ENCODE measurements around the gene CHRNA5. TPM values are rescaled to one million over a fixed set of nuclear protein-coding genes. Genes with fewer than 3 reads are reported as not detected.

Gene CHRNA5
- polyA plus RNA-seq, 3 donors: 0.19 TPM; not detected in 2

DNA sequence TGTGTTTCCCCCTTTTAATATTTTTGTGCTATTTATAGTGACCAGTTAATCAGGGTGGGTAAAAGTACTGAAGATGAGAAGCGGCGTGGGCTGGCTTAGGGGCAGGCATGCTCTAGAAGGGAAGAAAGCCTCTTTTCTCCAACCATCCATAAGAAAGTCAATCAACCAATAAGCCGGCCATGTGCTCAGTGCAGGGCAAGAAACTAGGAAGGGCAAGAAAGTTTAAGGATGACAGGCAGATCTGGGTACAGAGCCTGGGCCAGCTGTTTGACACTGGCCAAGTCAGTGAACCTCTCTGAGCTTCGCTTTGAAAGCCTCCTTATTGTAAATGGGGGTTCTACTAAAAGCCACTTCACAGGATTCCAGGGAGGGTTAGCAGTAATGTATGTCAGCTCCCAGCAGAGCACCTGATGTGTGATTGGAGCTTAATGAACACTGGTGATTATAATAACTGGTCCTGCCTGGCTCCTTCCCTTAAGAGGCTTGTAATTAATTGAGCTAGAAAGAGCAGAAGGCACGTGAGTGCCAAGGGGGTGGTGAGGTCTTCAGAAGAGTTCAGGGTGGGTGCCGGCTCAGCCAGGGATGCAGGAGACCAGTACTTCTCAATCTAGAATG lies 61.2 kb downstream of the CHRNA5 start:
- H4K20me1 ChIP-seq (ENCODE audit: insufficient read depth, low read length): no peaks in the 10 kb centered on the region
- intact Hi-C loops (cut with micrococcal nuclease): no loop called here
- TF ChIP-seq, protein P1, sequence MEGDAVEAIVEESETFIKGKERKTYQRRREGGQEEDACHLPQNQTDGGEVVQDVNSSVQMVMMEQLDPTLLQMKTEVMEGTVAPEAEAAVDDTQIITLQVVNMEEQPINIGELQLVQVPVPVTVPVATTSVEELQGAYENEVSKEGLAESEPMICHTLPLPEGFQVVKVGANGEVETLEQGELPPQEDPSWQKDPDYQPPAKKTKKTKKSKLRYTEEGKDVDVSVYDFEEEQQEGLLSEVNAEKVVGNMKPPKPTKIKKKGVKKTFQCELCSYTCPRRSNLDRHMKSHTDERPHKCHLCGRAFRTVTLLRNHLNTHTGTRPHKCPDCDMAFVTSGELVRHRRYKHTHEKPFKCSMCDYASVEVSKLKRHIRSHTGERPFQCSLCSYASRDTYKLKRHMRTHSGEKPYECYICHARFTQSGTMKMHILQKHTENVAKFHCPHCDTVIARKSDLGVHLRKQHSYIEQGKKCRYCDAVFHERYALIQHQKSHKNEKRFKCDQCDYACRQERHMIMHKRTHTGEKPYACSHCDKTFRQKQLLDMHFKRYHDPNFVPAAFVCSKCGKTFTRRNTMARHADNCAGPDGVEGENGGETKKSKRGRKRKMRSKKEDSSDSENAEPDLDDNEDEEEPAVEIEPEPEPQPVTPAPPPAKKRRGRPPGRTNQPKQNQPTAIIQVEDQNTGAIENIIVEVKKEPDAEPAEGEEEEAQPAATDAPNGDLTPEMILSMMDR (IDR thresholded peaks at IDR 0.05): no peak
- peaks cover 8 to 18% of the 10 kb centered on the region in 2 donors for H3K27me3 ChIP-seq (ENCODE audit: control insufficient read depth in 2 of 2, insufficient read depth in 2 of 2, low read length in 2 of 2)
- no peaks in the 10 kb centered on the region for H3K4me1 ChIP-seq (ENCODE audit: control insufficient read depth in 1 of 2, insufficient read depth in 2 of 2, low read length in 2 of 2)
- no peak overlapping the region for H3K9ac ChIP-seq (ENCODE audit: insufficient read depth, low read length, poor library complexity, severe bottlenecking)
- no peak overlapping the region for H2AFZ ChIP-seq (ENCODE audit: insufficient read depth, low read depth, low read length, poor library complexity, severe bottlenecking)
- no peak overlapping the region for H3K4me3 ChIP-seq (replicated peaks in 1 of 3; ENCODE audit: low read depth in 2 of 3, low read length in 3 of 3)
- H3K79me2 ChIP-seq (ENCODE audit: insufficient read depth, low read length): no peaks in the 10 kb centered on the region
- H3K4me2 ChIP-seq (replicated peaks; ENCODE audit: extremely low read depth, low read length, poor library complexity, severe bottlenecking): no peak overlapping the region
- peaks cover 0 to 3% of the 10 kb centered on the region in 2 donors for H3K36me3 Mint-ChIP-seq
- H3K4me1 Mint-ChIP-seq: no peaks in the 10 kb centered on the region
- peaks cover 0 to 3% (median 0%) of the 10 kb centered on the region in 7 donors for H3K9me3 Mint-ChIP-seq
- H3K9me3 ChIP-seq (replicated peaks in 1 of 2; ENCODE audit: control insufficient read depth in 1 of 2, insufficient read depth in 1 of 2, low read length in 2 of 2): peaks cover 0 to 6% of the 10 kb centered on the region in 2 donors
- H3K27me3 Mint-ChIP-seq (ENCODE audit: low read depth in 3 of 3): peaks cover 28 to 35% (median 28%) of the 10 kb centered on the region in 3 donors
- no peak overlapping the region for H3K27ac Mint-ChIP-seq
- H3K36me3 ChIP-seq (replicated peaks in 1 of 2; ENCODE audit: control insufficient read depth in 1 of 2, insufficient read depth in 2 of 2, low read length in 2 of 2): no peaks in the 10 kb centered on the region
- WGBS (ENCODE audit: insufficient coverage): 88% methylated on average over 2 of the region's 6 CpGs
- no peak overlapping the region for H3K27ac ChIP-seq (ENCODE audit: low read depth in 1 of 2, low read length in 2 of 2)
- DNase-seq: no peak
- no peak overlapping the region for H3K4me3 Mint-ChIP-seq

DNA sequence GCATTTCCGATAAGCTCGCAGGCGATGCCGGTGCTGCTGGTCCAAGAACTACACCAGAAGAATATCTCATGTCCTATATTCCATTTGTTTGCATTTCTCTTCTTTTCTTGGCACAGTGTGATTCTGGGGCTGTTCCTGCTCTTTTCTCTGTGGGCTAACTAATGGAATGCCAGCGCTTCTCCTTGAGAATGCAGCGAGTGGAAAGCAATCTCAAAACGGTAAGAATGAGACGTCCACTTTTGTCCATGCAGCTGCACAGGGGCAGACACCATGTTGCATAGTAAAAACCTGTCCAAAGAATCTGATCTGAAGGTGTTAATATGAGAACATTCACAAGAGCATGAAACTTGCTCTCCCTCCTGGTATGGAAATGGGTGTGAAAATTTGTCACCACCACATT lies 62.0 kb downstream of the CHRNA5 start:
- Histone ChIP-seq H3K79me2 (ENCODE audit: insufficient read depth, low read length) (no peaks in the 10 kb centered on the region), H3K9ac (ENCODE audit: insufficient read depth, low read length, poor library complexity, severe bottlenecking) (no peak overlapping the region), H4K20me1 (ENCODE audit: insufficient read depth, low read length) (no peaks in the 10 kb centered on the region), H3K4me2 (replicated peaks; ENCODE audit: extremely low read depth, low read length, poor library complexity, severe bottlenecking) (no peak overlapping the region), H3K4me1 (ENCODE audit: control insufficient read depth in 1 of 2, insufficient read depth in 2 of 2, low read length in 2 of 2) (no peaks in the 10 kb centered on the region), H3K36me3 (replicated peaks in 1 of 2; ENCODE audit: control insufficient read depth in 1 of 2, insufficient read depth in 2 of 2, low read length in 2 of 2) (no peaks in the 10 kb centered on the region), H3K4me3 (replicated peaks in 1 of 3; ENCODE audit: low read depth in 2 of 3, low read length in 3 of 3) (no peak overlapping the region), H2AFZ (ENCODE audit: insufficient read depth, low read depth, low read length, poor library complexity, severe bottlenecking) (no peak overlapping the region), H3K27ac (ENCODE audit: low read depth in 1 of 2, low read length in 2 of 2) (no peak overlapping the region), H3K27me3 (ENCODE audit: control insufficient read depth in 2 of 2, insufficient read depth in 2 of 2, low read length in 2 of 2) (peaks cover under 1 to 10% of the 10 kb centered on the region in 2 donors), H3K9me3 (replicated peaks in 1 of 2; ENCODE audit: control insufficient read depth in 1 of 2, insufficient read depth in 1 of 2, low read length in 2 of 2) (no peaks in the 10 kb centered on the region)
- H3K36me3 Mint-ChIP-seq: no peaks in the 10 kb centered on the region
- H3K4me3 Mint-ChIP-seq: no peak overlapping the region
- 100% methylated on average over 2 of the region's 8 CpGs for WGBS (ENCODE audit: insufficient coverage)
- intact Hi-C loops (cut with micrococcal nuclease): no loop called here
- no peak for DNase-seq
- no peaks in the 10 kb centered on the region for H3K4me1 Mint-ChIP-seq
- peaks cover 20 to 26% (median 21%) of the 10 kb centered on the region in 3 donors for H3K27me3 Mint-ChIP-seq (ENCODE audit: low read depth in 3 of 3)
- TF ChIP-seq, protein P1 (IDR thresholded peaks at IDR 0.05): no peak
- H3K9me3 Mint-ChIP-seq: no peaks in the 10 kb centered on the region
- no peak overlapping the region for H3K27ac Mint-ChIP-seq

All from CD14-positive monocyte (primary cell).